Activated CD4-positive, alpha-beta T cell treated with anti-CD3 and anti-CD28 coated beads, Interleukin-2, amount 50 U/mL, for 24 hours (primary cell): ENCODE data around the gene KMT2C.
"Not testable (repeated sequence)": the region's sequence is repeated elsewhere in the genome, so short reads cannot be mapped to it uniquely, and the experiment has no call there.

ENCODE experiments used
- DNase-seq, 2 donors: peaks; one replicate each; pipeline ENCODE4 v3.0.0-alpha.2; 2020; ENCODE audit warnings: low read depth in 1 of 2, low spot score in 1 of 2

The KMT2C gene

GRCh38 chr7:152435384-152436110 lies at the start of gene KMT2C:
Gene KMT2C (minus strand): TSS chr7:152436003. CDS start chr7:152435786, 217 bp downstream.
- peak; percentile 25 for DNase-seq

- DNase-seq, result no peak
Observed at GRCh38 chr7:152481082-152481481, 45.3 kb upstream of the KMT2C start.

- no peak for DNase-seq
Observed at GRCh38 chr7:152480664-152481063, 44.9 kb upstream of the KMT2C start.

GRCh38 chr7:152479595-152479994 lies 43.8 kb upstream of the KMT2C start:
- DNase-seq, result no peak

GRCh38 chr7:152478140-152478539 lies 42.3 kb upstream of the KMT2C start:
- no peak for DNase-seq

GRCh38 chr7:152477079-152477478 lies 41.3 kb upstream of the KMT2C start:
- DNase-seq, result no peak

GRCh38 chr7:152476551-152476950 lies 40.7 kb upstream of the KMT2C start:
- no peak for DNase-seq

GRCh38 chr7:152471023-152471620 lies 35.3 kb upstream of the KMT2C start:
- DNase-seq, result not testable (repeated sequence)

GRCh38 chr7:152470251-152471022 lies 34.6 kb upstream of the KMT2C start:
- DNase-seq, result not testable (repeated sequence)

GRCh38 chr7:152469576-152469975 lies 33.8 kb upstream of the KMT2C start:
- not testable (repeated sequence) for DNase-seq

- DNase-seq, result no peak
Observed at GRCh38 chr7:152467225-152467624, 31.4 kb upstream of the KMT2C start.

GRCh38 chr7:152465119-152465387 lies 29.2 kb upstream of the KMT2C start:
- DNase-seq, result no peak

GRCh38 chr7:152464312-152465118 lies 28.7 kb upstream of the KMT2C start:
- peak; percentile 66 for DNase-seq

- DNase-seq, result peak; percentile 99 to 100
Observed at GRCh38 chr7:152463709-152464311, 28.0 kb upstream of the KMT2C start.

GRCh38 chr7:152462995-152463708 lies 27.3 kb upstream of the KMT2C start:
- DNase-seq, result peak in 1 of 2 donors; percentile 3

- no peak for DNase-seq
Observed at GRCh38 chr7:152459724-152460251, 24.0 kb upstream of the KMT2C start.

GRCh38 chr7:152451356-152451755 lies 15.6 kb upstream of the KMT2C start:
- no peak for DNase-seq

GRCh38 chr7:152445386-152446008 lies 9.7 kb upstream of the KMT2C start:
- not testable (repeated sequence) for DNase-seq

- DNase-seq, result no peak
Observed at GRCh38 chr7:152443586-152443985, 7.8 kb upstream of the KMT2C start.
